SJSA1 (cell line): ENCODE data around the gene SAA4. TPM values are rescaled to one million over a fixed set of nuclear protein-coding genes. Genes with fewer than 3 reads are reported as not detected.
"Not testable (repeated sequence)": the region's sequence is repeated elsewhere in the genome, so short reads cannot be mapped to it uniquely, and the experiment has no call there.

Experiments used
- DNase-seq, 2 experiments: peaks; one replicate each; pipeline ENCODE4 v3.0.0-alpha.2; 2015 to 2020; ENCODE audit warnings: low spot score in 2 of 2, low read depth in 1 of 2
- H3K27ac ChIP-seq: fragments of 250-450 bp; sonication (Bioruptor Pico); 2 replicates; pipeline ENCODE4 v1.5.1; 2020; ENCODE audit warnings: mild to moderate bottlenecking, moderate library complexity
- H3K27me3 ChIP-seq: fragments of 250-450 bp; sonication (Bioruptor Pico); replicated peaks from 2 replicates; pipeline ENCODE4 v1.5.1; 2020; ENCODE audit warnings: mild to moderate bottlenecking, moderate library complexity
- H3K36me3 ChIP-seq: fragments of 250-450 bp; sonication (Bioruptor Pico); 2 replicates; pipeline ENCODE4 v1.5.1; 2020; ENCODE audit warnings: mild to moderate bottlenecking
- H3K4me1 ChIP-seq: fragments of 250-450 bp; sonication (Bioruptor Pico); replicated peaks from 2 replicates; pipeline ENCODE4 v1.6.1; 2021; ENCODE audit warnings: mild to moderate bottlenecking
- H3K4me3 ChIP-seq: fragments of 250-450 bp; sonication (Bioruptor Pico); 2 replicates; pipeline ENCODE4 v1.5.1; 2020; ENCODE audit warnings: mild to moderate bottlenecking
- H3K9me3 ChIP-seq: fragments of 250-450 bp; sonication (Bioruptor Pico); replicated peaks from 2 replicates; pipeline ENCODE4 v1.5.1; 2020; ENCODE audit warnings: mild to moderate bottlenecking
- total RNA-seq: library from RNA; depleted of rRNA; stranded (reverse); fragments of >200 nt; shearing (Covaris generic); gene quantifications from 2 replicates; pipeline ENCODE4 v1.2.3, GENCODE V29; 2014; rRNA removed

SAA4 gene
- total RNA-seq, 1 experiment from 2014 or later, result not detected

- H3K36me3 ChIP-seq, result no peaks in the 10 kb centered on the region
- DNase-seq, result no peak
- no peaks in the 10 kb centered on the region for H3K4me1 ChIP-seq
- no peak overlapping the region for H3K27ac ChIP-seq
- no peak overlapping the region for H3K4me3 ChIP-seq
- no peaks in the 10 kb centered on the region for H3K9me3 ChIP-seq
- H3K27me3 ChIP-seq, result peaks cover 20% of the 10 kb centered on the region
Measured at GRCh38 chr11:18196532-18196931, 40.1 kb downstream of the SAA4 start.

- Histone ChIP-seq H3K36me3 (no peaks in the 10 kb centered on the region), H3K4me3 (no peak overlapping the region), H3K9me3 (no peaks in the 10 kb centered on the region), H3K4me1 (no peaks in the 10 kb centered on the region), H3K27ac (no peak overlapping the region), H3K27me3 (peaks cover 21% of the 10 kb centered on the region)
- no peak for DNase-seq
Measured at GRCh38 chr11:18193010-18193409, 43.6 kb downstream of the SAA4 start.

GRCh38 chr11:18191376-18191775 lies 45.2 kb downstream of the SAA4 start:
- DNase-seq, result no peak
- Histone ChIP-seq H3K36me3 (no peaks in the 10 kb centered on the region), H3K9me3 (no peaks in the 10 kb centered on the region), H3K27me3 (peaks cover 33% of the 10 kb centered on the region), H3K4me1 (no peaks in the 10 kb centered on the region), H3K27ac (no peak overlapping the region), H3K4me3 (no peak overlapping the region)

- peaks cover 40% of the 10 kb centered on the region for H3K27me3 ChIP-seq
- H3K36me3 ChIP-seq, H3K9me3 ChIP-seq, H3K27ac ChIP-seq, DNase-seq, H3K4me1 ChIP-seq, H3K4me3 ChIP-seq: not testable (repeated sequence)
Measured at GRCh38 chr11:18189476-18190245, 46.9 kb downstream of the SAA4 start.

GRCh38 chr11:18188796-18189195 lies 47.8 kb downstream of the SAA4 start:
- no peaks in the 10 kb centered on the region for H3K9me3 ChIP-seq
- no peak for DNase-seq
- no peak overlapping the region for H3K27ac ChIP-seq
- H3K36me3 ChIP-seq, result no peaks in the 10 kb centered on the region
- H3K4me3 ChIP-seq, result no peak overlapping the region
- no peaks in the 10 kb centered on the region for H3K4me1 ChIP-seq
- H3K27me3 ChIP-seq, result peaks cover 37% of the 10 kb centered on the region

Other genes with a start within 250 kb of the SAA4 start
- gene SERGEF, start 223.8 kb downstream of the SAA4 start, total RNA-seq, result 13.3 and 18.3 TPM in 2 replicates
- 0.03 TPM in 1 of 2 replicates, not detected in the other for gene TPH1, start 190.5 kb downstream of the SAA4 start, total RNA-seq
- 47.7 and 50.9 TPM in 2 replicates for gene SAAL1, start 130.7 kb downstream of the SAA4 start, total RNA-seq
- not detected in 2 replicates for gene MRGPRX3, start 104.2 kb downstream of the SAA4 start, total RNA-seq
- gene MRGPRX4, start 64.0 kb downstream of the SAA4 start, total RNA-seq, result not detected in 2 replicates
- not detected in 2 replicates for gene SAA2, start 11.9 kb upstream of the SAA4 start, total RNA-seq
- not detected in 2 replicates for gene SAA1, start 29.5 kb upstream of the SAA4 start, total RNA-seq
- gene HPS5, start 85.3 kb upstream of the SAA4 start, total RNA-seq, result 58.2 and 67.5 TPM in 2 replicates
- 93.8 and 121 TPM in 2 replicates for gene GTF2H1, start 85.8 kb upstream of the SAA4 start, total RNA-seq
- 758 and 913 TPM in 2 replicates for gene LDHA, start 157.8 kb upstream of the SAA4 start, total RNA-seq
- gene LDHC, start 175.5 kb upstream of the SAA4 start, total RNA-seq, result 0.08 TPM in 1 of 2 replicates, not detected in the other
- gene LDHAL6A, start 219.1 kb upstream of the SAA4 start, total RNA-seq, result not detected in 2 replicates